NCI-H2171 (cell line): ENCODE results near the gene HMSD.

Experiments
- DNase-seq: peaks from one replicate; lab custom pipeline; 2025; lab: John Stamatoyannopoulos, UW

The HMSD gene

DNA sequence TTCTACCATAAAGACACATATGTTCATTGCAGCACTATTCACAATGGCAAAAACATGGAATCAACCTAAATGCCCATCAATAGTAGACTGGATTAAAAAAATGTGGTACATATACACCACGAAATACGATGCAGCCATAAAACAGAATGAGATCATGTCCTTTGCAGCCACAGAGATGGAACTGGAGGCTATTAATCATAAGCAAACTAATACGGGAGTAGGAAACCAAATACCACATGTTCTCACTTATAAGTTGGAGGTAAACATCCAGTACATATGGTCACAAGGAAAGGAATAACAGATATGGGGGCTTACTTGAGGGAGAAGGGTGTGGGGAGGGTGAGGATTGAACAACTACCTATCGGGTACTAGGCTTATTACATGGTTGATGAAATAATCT lies 7.7 kb downstream of the HMSD start:
- no peak for DNase-seq

DNA sequence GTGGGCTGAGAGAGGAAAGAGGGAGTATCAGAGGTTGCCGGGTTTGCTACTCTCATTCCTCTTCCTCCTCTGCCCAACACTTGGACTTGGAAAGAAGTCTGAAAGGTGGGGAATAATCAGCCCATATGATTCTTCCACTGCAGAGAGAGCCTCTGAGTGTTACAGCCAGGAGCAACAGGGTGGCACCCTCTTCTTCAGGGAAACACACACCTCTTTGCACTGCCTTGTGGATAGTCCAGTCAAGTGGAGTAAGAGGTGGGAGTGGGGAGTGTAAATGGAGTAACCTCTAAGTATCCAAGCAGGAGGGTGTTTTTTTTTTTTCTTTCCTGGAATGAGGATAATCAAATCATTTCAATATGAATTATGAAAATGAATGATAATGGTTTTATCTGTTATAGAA lies 11.8 kb downstream of the HMSD start:
- DNase-seq, result no peak

DNA sequence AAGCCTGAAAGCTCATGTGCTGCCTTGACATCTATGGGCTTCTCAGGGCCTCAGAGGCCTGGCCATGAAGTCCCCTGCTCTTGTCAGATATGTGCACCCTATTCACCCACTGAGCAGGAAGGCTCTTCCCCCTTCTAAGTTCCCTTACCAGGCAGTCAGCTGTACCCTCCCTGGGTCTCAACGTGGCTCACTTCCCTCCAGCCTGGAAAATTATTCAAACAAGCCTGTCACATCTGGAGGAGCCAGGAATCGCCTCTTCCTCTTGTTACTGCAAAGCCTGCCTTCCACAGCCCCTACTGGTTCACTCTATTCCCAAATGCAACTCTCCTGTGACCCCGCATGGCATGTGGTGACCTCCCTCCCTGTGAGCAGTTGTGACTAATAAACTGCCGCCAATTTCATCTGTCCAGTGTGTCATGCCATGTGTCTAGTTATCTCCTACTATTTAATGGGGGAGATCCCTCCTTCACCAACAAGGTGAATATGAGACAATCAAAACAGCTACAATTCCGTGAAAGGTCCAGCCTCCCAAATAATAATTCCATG lies 12.4 kb downstream of the HMSD start:
- no peak for DNase-seq

DNA sequence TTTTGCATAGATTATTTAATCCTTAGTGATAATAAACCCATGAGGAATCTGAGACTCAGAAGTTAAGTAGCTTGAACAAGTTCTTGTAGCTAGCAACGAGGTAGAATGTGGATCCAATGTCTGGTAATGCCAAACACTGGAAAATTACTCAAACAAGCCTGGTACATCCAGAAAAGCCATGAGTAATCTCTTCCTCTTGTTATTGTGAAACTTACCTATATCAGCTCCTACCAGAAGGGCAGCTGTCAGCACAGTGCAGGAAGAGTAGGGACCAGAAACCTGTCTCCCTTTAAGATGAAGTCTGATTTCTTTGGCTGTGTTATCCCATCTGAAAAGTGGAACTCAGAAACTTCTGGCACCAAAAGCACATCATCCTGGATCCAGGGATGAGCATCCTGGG lies 13.0 kb downstream of the HMSD start:
- DNase-seq, result no peak

DNA sequence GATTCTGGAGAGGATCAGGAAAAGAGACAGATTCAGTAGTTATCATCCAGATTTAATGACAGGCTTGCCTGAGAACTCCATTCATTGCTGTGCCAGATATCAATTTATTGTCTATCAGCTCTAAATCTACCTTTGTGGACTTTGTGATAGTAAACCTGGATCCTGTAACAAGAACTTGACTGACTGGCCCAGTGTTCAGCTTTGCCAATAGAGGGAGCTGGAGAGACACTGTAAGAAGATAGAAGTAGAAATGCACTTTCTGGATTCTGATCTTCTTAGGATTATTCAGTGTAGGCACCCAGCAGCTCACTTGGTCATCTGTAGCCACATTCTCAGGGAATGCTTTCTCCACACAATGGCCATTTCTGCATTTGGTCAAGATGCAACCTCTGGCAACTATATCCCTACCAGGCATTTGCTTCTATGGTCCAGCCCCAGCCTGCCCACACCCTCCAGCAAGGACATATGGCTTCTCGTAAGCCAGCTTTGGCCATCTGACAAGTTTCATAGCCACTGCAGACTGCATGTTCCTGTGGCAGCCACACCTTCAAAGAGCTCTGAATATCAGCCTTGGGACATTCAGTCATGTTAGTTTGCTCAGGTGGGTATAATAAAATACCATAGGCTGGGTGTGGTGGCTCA lies 14.6 kb downstream of the HMSD start:
- DNase-seq, result peak; percentile 12

DNA sequence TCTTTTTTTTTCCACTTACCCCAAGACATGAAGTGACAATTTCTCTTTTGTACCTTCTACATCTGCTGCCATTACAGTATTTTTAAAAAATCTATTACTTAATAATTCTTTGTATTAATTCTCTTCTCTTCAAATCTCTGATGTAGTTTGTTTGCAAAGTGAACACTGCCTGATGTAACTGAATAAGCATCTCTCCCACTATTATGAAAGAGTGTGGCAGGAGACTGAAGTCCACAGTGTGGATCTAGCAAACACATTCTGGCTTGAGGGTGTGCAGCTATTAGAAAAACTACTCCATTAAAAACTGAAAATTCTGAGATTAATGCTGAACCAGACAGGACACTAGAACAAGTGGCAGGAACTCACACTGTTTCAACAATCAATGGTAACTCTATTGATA lies 15.8 kb downstream of the HMSD start:
- DNase-seq, result no peak

DNA sequence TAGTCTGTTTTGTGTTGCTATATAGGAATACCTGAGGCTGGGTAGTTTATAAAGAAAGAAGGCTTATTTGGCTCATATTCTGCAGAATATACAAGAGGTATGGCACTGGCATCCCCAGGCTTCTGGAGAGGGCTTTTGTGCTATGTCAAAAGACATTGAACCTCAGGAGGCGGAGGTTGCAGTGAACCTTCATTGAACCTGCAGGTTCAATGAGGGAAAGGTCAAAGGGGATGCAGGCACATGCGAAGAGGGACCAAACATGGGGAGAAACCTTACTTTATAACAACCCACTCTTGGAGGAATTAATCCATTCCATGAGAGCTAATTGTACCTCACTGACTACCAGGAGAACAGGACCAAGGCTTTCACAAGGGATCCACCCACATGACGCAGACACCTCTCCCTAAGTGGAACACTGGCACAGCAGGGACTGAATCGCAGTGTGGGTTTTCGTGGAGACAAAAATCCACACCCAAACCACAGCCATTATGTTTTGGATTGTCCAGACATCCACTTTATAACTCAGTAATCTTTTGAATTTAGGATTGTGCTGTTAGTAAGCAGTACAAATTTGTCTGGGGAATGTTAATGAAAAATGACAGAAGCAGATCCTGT lies 16.7 kb downstream of the HMSD start:
- no peak for DNase-seq

DNA sequence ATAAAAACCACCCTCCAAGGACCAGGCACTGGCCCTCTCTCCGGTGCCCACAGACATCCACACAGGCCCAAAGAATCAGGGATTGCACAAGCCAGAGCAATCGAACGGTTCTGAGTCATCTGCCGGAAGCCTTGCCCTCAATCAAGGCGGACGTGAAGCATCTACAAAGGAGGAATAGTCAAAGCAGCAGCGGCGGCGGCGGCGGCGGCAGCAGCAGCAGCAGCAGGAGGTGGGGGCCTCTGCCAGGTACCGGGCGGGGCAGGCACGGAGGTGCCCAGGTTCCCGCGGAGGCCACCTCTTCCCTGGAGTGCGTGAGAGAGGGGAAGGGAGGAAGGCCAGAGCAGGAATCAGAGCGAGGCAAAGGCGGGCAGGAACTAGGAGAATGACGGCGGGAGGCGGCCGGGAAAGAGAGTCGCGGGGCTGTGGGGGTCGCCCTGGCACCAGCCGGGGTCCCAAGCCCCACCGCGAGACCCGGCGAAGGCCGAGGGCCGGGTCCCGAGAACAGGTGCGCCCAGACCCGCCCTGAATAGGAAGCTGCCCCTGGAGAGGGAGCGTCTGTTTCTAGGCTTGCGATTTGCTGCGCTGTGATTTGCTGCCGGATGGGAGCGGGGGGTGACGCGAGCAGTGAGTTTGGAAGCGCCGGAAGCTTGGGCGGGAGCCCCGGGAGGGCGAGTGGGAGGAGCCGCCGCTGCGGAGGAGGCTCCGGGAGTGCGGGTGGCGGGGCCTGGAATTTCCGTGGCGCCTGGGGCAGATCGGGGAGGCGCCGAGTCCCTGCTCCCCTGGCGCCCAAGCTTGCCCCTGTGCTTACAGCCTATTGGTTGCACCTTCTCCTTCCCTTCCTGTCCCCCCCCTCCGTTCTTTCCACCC lies 21.1 kb downstream of the HMSD start, which contains the start of gene SERPINB8:
SERPINB8 (plus strand) TSS at position 140 of the 867 bp plus-strand sequence. CDS start 8,228 bp downstream, outside the sequence.
- DNase-seq, result peak; percentile 88

DNA sequence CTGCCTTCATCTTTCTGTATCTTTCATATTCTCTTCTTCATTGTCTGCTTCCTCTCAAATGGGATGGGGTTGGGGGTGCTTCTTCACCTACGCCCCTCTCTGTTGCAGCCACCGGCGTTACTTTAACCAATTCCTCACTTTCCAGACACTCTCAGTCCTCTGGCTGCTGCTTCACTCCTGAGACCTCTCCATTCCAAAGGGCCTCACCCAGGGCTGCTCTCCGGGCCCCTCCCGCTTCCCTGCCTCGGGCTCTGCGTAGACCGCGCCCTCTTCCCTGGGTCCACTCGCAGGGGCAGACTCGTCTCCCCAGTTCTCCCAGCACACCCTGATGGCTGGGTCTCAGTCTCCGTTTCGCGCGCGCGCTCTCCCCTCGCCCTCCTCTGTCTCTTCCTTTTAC lies 21.7 kb downstream of the HMSD start:
- no peak for DNase-seq

DNA sequence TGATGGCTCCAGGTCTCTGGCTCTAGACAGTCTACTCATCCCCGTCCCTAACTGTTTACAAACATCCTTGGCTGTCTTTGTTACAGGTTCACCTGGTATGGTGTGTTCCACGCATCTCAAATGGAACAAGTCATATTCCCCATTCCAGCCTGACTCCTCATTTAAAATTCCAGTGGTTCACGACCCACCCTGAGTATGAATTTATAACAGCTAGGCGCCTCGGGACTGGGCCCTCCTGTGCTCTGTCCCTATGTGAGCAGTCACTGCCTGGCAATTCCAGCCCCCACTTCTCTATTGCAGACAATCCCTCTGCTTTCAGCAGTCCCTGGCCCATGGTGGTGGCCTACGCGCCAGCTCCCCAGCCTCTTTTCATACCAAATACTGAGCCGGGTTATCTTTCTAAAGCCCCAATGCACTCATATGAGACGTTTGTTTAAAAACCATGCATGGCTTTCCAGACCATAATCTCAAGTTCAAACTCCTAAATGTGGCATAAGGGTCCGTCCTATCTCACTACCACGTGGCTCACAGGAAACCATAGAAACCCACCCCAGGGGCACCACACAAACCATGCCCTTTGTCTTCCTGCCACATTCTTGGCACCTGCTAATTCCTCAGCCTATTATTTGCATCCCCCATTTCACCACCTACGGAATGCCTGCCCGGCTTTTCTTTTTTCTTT lies 22.4 kb downstream of the HMSD start:
- no peak for DNase-seq

DNA sequence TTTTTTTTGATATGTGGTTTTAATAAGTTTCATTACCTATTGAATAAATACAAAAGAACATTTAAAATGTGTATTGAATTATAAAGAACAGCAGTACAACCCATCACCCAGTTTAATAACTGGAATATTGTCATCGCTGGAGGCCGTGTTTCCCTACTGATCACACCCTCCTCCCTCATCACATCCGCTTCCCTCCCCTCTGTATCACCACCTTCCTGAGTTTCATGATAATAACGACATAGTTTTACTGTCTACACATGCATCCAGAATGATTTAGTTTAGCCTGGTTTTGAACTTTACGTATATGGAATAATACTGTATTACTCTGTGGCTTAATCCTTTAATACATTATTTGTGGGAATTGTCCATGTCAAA lies 22.9 kb downstream of the HMSD start:
- no peak for DNase-seq

DNA sequence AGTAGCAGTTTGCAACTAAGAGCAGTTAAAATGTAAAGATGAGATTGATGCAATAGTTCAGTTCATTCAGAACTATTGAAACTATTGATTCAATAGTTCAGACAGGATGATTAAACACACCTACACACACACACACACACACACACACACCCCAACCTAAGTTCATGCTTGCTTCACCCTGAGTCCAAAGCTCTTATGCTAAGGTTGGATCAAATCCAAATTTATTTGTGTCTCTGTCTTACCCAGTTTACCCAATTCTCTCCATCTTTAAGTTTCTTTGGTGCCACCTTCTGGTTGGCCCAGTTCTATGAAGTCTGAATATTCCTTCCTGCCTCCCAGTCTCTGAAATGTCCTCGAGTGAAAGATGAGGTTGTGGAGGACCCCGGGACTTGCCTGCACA lies 25.9 kb downstream of the HMSD start:
- DNase-seq, result no peak

DNA sequence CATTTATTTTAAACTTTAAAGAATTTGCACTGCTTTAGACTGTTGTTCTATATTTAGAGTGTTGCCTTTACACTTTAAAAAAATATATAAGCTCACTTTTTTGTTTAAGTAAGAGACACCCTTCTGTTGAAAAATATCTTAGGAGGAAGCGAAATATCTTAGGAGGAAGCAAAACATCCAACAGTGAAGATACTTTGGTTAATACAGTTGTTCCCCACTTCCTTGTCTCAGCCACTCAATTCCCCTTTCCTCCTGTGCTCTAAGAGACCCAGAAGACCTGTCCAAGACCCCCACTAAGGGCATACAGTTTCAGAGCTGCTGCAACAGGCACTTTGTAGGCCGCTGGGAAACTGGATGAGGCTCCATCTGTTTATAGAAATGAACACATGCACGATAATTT lies 26.5 kb downstream of the HMSD start:
- no peak for DNase-seq

DNA sequence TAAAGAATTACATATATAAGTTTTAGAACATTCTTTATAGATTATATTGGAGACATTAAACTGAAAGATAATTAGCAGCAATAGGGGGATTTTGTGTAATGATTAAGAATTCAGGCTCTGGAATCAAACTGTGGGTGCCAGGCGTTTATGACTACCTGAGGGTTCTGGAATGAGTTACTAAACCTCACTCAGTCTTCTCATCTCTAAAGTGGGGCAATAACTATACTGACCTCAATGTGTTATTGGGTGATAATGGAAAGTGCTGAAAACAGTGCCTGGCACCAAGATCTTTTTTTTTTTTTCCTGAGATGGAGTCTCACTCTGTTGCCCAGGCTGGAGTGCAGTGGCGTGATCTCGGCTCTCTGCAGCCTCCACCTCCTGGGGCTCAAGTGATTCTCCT lies 27.9 kb downstream of the HMSD start:
- DNase-seq, result no peak

DNA sequence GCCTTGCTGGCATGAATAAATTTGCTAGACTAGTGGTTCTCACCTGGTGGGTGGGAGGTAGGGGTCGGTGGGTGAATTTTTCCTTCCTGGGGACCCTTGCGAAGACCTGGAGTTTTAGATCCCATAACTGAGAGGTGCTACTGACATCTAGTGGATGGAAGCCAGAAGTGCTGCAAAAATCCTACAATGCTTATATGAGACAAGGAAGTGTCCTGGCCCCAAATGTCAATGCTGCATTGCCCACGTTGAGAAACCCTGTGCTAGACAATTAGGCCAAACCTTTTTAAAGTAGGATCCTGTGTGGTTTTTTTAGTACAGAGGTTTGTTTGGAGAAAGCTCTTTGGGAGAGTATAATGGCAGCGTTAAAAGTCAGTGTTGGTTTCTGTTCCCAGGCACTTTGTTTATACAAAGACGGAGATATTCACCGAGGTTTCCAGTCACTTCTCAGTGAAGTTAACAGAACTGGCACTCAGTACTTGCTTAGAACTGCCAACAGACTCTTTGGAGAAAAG lies 30.4 kb downstream of the HMSD start:
- peak; percentile 8 for DNase-seq

DNA sequence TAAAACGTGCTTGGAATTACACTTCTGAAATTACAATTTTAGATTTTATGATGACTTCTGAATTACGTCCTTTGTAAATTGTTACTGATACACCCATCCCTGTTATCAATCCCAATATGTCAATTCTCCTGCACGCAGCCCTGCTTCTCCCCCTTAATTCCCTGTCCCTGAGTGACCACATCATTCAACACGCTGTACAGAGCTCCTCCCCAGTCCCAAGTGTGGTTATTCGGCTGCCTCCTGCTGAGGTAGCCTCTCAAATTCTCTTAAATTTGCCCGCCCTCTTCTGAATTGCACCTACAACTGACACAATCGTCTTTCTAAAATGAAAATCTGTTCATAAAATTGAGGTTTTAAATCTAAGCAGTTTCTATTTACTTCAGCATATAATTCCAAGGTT lies 30.9 kb downstream of the HMSD start:
- DNase-seq, result no peak

DNA sequence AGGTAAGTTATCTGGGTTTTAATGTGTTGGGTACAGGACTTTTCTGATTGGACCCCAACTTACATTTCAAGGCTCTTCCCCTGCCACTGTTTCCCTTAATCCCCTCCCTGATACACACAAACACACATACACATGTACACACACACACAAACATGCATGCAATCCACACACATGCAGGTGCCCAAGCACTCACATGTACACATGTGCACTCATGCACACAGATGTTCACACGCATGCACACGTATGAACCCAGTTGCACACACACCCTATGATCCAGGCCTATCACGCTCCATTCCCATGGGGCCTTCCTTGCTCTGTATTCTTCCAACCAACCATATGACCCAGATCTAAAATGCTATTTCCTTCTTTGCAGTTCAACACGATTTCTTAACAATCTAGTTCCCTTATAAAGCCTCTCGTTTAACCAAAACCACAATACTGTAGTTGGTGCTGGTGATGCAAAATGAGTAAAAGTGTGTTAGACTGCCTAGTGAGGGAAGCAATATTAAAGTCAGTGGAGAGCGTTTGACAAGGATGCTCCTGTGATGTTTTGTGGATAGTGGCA lies 31.9 kb downstream of the HMSD start:
- DNase-seq, result no peak

DNA sequence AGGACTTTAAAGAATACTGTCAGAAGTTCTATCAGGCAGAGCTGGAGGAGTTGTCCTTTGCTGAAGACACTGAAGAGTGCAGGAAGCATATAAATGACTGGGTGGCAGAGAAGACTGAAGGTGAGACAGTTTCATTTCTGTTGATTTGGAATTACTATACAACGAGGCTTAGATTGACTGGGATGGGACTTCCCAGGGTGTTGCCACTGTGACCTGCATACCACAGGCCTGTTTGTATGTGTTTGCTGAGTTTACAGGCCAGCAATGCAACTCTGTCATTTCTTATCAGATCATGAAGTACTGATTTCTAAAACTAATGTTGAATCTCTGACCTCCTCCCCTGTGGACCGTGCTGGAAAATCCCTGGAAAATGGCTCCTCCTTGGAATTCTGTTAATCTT lies 32.6 kb downstream of the HMSD start:
- no peak for DNase-seq

DNA sequence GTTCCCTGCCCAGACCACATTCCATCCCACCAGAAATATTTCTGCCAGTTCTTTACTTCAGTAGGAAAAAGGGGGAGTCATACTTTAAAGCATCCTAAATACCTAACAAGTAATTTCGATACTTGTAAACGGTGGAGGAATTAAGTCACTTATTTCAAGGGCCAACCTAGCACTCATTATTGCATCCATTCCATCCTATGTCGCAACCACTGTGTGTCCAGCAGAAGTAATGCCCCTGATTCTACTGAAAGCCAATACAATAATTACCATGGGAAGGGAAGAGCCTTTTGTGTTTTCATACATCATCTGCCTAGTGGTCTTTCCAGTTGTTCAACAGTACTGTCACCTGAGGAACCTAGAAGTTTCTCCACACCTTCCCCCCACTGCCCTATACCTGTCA lies 33.3 kb downstream of the HMSD start:
- DNase-seq, result no peak

DNA sequence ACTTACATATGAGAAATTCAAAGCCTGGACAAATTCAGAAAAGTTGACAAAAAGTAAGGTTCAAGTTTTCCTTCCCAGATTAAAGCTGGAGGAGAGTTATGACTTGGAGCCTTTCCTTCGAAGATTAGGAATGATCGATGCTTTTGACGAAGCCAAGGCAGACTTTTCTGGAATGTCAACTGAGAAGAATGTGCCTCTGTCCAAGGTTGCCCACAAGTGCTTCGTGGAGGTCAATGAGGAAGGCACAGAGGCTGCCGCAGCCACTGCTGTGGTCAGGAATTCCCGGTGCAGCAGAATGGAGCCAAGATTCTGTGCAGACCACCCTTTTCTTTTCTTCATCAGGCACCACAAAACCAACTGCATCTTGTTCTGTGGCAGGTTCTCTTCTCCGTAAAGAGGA lies 37.8 kb downstream of the HMSD start:
- DNase-seq, result no peak

DNA sequence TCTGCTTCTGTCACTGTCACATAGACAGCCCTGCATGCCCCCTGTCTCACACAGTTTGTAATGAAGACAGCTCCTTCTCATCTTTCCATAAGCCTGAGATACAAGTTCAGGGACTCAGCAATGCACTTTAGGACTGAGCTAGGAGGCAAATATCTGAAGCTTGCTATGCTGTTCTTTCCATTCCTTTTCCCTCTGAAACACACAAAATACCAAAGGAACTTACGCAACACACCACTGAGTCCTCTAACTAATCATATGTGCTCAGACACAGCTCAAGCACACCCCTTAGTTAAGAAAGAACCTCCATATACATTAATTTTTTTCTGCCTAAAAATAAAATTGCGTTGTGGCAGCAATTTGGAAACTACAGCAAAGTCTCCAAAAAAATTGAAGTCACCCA lies 38.6 kb downstream of the HMSD start:
- DNase-seq, result no peak

DNA sequence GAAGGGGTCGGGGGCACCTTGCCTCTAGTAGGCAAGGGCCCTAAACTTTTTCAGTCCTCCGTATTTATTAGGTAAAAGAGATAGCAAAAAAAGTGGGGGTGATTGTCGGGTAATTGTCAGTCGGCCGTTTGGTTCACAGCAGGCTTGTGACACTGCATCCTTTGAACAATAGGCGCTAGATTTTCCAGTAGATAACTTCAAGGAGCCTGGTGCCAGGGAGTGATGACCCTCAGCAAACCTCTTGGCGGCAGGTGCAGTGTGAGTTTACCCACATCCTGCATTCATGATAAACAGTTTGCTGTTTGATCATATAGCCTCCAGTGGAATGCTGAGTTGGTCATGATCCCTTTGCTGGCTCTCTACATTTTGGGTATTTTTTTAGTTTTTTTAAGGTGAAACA lies 43.6 kb downstream of the HMSD start:
- no peak for DNase-seq
